Gastroesophageal sphincter (tissue), 3 donors: Measurements from ENCODE around the gene C10orf105.

Experiments used
- CTCF ChIP-seq, 4 experiments: fragments of 200-600 bp in 2 of 4; fragments of 450-650 bp in 2 of 4; sonication (generic) in 1 of 4; IDR thresholded peaks; one replicate each; pipeline ENCODE4 v1.5.1; 2017 to 2019; ENCODE audit warnings: antibody characterized with exemption in 4 of 4, mild to moderate bottlenecking in 2 of 4, moderate library complexity in 2 of 4
- POLR2AphosphoS5 ChIP-seq: sonication (generic); formaldehyde crosslinking; IDR thresholded peaks from one replicate; pipeline ENCODE4 v1.6.1; 2017; ENCODE audit warnings: antibody characterized with exemption

- no peak for TF ChIP-seq CTCF (IDR thresholded peaks at IDR 0.05)
- TF ChIP-seq POLR2AphosphoS5, result no peak
These were observed 56.3 kb downstream of the C10orf105 start for GRCh38 chr10:71663311-71663710.
